SK-N-SH treated with all-trans-retinoic acid at 6 μM for 48 hours (cell line): ENCODE measurements around the gene DLK1.

ENCODE experiments used
- ARNTL ChIP-seq: fragments of 450-650 bp; formaldehyde crosslinking; IDR thresholded peaks from 2 replicates; pipeline ENCODE4 v1.5.0; 2020; ENCODE audit warnings: low read depth, mild to moderate bottlenecking, moderate library complexity, borderline replicate concordance
- BACH2 ChIP-seq: fragments of 250-450 bp; sonication (Bioruptor Pico); IDR thresholded peaks from 2 replicates; pipeline ENCODE4 v1.9.0; 2021; ENCODE audit warnings: mild to moderate bottlenecking, borderline replicate concordance
- ESRRG ChIP-seq: fragments of 250-450 bp; sonication (Bioruptor Pico); IDR thresholded peaks from 2 replicates; pipeline ENCODE4 v1.6.1; 2021; ENCODE audit warnings: mild to moderate bottlenecking
- ZFP3 ChIP-seq: fragments of 250-450 bp; sonication (Bioruptor Pico); IDR thresholded peaks from 2 replicates; pipeline ENCODE4 v1.5.0; 2020; ENCODE audit warnings: mild to moderate bottlenecking, moderate library complexity

DNA sequence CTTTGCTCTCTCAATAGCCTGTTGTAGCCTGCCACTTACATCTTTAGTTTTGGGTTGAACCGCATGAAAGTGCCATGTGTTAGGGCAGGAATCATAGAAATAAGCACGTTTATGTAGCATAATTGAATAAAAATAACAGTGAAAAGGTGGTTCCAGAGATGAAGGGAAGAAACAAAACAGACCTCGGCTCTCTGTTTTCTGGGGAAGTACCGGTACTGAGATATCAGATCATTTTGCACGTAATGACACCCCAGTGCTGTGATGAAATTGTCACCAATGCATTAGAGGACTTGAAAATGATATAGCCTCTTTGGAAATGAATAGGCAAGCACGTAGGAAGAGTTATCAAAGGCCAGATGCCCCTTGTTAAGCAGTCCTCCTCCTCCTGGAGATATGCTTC lies 42.5 kb upstream of the DLK1 start:
- no peak for TF ChIP-seq ESRRG (CRISPR knock-in tag)
- no peak for TF ChIP-seq ARNTL (CRISPR knock-in tag)
- no peak for TF ChIP-seq ZFP3
- no peak for TF ChIP-seq BACH2 (CRISPR knock-in tag)
